ENCODE results near the gene TIAM1.

GRCh38 chr21:31151156-31152045, 192.7 kb downstream of the TIAM1 start:
- TF ChIP-seq CTCF (conservative IDR thresholded peaks at IDR 0.05 in 1 of 2, IDR thresholded peaks at IDR 0.05 in 1 of 2; ENCODE audit: extremely low read depth in 1 of 2, insufficient read depth in 1 of 2, low read depth in 1 of 2, low read length in 2 of 2) (no peak), EZH2 (IDR thresholded peaks at IDR 0.05; ENCODE audit: borderline replicate concordance, low read length) (no peak)

Measured in mammary epithelial cell (primary cell).